HL-60 (cell line): ENCODE results near the gene CDS2.

Experiments used
- GABPA ChIP-seq: IDR thresholded peaks from 2 replicates; pipeline ENCODE4 v1.6.1; 2012; ENCODE audit warnings: low read depth
- TF ChIP-seq, protein P1 (sequence below): IDR thresholded peaks from one replicate; pipeline ENCODE4 v1.5.1; 2011; ENCODE audit warnings: low read length, control low read depth, inconsistent platforms; ENCODE audit not compliant: insufficient read depth
- TF ChIP-seq, protein P2 (sequence below): IDR thresholded peaks from 2 replicates; pipeline ENCODE4 v1.6.1; 2012; ENCODE audit warnings: low read depth; ENCODE audit not compliant: insufficient replicate concordance

DNA sequence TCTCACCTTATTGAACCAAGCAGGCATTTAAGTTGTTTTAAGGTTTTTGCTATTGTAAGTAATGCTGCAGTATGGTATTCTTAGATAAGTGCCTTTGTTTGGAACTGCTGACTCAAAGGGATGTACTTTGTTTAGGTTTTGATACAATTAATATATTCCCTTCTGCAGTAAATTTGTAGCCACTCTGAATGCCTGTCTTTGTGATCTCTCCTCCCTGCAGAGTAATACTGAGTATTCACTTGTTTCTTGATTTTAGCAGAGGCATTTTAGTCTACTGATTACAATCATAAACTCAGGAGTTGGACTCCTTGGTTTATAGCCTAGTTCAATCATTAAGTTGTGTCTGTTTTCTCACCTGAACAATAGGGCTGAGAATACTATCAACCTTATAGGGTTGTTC is 13.4 kb downstream of the CDS2 start:
- TF ChIP-seq, protein P1, sequence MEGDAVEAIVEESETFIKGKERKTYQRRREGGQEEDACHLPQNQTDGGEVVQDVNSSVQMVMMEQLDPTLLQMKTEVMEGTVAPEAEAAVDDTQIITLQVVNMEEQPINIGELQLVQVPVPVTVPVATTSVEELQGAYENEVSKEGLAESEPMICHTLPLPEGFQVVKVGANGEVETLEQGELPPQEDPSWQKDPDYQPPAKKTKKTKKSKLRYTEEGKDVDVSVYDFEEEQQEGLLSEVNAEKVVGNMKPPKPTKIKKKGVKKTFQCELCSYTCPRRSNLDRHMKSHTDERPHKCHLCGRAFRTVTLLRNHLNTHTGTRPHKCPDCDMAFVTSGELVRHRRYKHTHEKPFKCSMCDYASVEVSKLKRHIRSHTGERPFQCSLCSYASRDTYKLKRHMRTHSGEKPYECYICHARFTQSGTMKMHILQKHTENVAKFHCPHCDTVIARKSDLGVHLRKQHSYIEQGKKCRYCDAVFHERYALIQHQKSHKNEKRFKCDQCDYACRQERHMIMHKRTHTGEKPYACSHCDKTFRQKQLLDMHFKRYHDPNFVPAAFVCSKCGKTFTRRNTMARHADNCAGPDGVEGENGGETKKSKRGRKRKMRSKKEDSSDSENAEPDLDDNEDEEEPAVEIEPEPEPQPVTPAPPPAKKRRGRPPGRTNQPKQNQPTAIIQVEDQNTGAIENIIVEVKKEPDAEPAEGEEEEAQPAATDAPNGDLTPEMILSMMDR: no peak
- no peak for TF ChIP-seq GABPA
- TF ChIP-seq, protein P2, sequence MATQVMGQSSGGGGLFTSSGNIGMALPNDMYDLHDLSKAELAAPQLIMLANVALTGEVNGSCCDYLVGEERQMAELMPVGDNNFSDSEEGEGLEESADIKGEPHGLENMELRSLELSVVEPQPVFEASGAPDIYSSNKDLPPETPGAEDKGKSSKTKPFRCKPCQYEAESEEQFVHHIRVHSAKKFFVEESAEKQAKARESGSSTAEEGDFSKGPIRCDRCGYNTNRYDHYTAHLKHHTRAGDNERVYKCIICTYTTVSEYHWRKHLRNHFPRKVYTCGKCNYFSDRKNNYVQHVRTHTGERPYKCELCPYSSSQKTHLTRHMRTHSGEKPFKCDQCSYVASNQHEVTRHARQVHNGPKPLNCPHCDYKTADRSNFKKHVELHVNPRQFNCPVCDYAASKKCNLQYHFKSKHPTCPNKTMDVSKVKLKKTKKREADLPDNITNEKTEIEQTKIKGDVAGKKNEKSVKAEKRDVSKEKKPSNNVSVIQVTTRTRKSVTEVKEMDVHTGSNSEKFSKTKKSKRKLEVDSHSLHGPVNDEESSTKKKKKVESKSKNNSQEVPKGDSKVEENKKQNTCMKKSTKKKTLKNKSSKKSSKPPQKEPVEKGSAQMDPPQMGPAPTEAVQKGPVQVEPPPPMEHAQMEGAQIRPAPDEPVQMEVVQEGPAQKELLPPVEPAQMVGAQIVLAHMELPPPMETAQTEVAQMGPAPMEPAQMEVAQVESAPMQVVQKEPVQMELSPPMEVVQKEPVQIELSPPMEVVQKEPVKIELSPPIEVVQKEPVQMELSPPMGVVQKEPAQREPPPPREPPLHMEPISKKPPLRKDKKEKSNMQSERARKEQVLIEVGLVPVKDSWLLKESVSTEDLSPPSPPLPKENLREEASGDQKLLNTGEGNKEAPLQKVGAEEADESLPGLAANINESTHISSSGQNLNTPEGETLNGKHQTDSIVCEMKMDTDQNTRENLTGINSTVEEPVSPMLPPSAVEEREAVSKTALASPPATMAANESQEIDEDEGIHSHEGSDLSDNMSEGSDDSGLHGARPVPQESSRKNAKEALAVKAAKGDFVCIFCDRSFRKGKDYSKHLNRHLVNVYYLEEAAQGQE: no peak
